Measurements from ENCODE around the gene SOX6.

SOX6 gene

GRCh38 chr11:16124390-16124789 is 232.0 kb downstream of the SOX6 start:
- Histone ChIP-seq H3K9me3 (replicated peaks in 1 of 2; ENCODE audit: control insufficient read depth in 2 of 2, insufficient read depth in 1 of 2, low read depth in 1 of 2, low read length in 2 of 2) (no peaks in the 10 kb centered on the region), H3K9ac (ENCODE audit: low read depth, low read length, poor library complexity) (no peak overlapping the region), H2BK120ac (ENCODE audit: low read depth, low read length) (no peak overlapping the region), H2AFZ (ENCODE audit: low read length) (no peak overlapping the region), H3K27me3 (ENCODE audit: control insufficient read depth in 3 of 3, insufficient read depth in 3 of 3, low read depth in 1 of 3, low read length in 3 of 3) (no peaks in the 10 kb centered on the region), H3K4me2 (ENCODE audit: insufficient read depth, low read length, poor library complexity, severe bottlenecking) (no peak overlapping the region), H2BK15ac (ENCODE audit: low read length) (no peak overlapping the region), H4K8ac (ENCODE audit: low read depth, low read length) (no peak overlapping the region), H4K91ac (ENCODE audit: low read depth, low read length, poor library complexity) (no peak overlapping the region), H2BK12ac (ENCODE audit: low read length) (no peak overlapping the region), H3K27ac (replicated peaks; ENCODE audit: low read length) (no peak overlapping the region), H3K4me3 (ENCODE audit: low read length in 2 of 2) (no peak overlapping the region), H3K4ac (ENCODE audit: low read length) (no peak overlapping the region), H3K23ac (ENCODE audit: low read depth, low read length, poor library complexity) (no peak overlapping the region), H2BK5ac (ENCODE audit: low read length) (no peak overlapping the region), H3K14ac (ENCODE audit: low read length) (no peak overlapping the region), H3K79me1 (ENCODE audit: low read depth, low read length) (no peaks in the 10 kb centered on the region), H3K18ac (ENCODE audit: low read length) (no peak overlapping the region), H3K36me3 (replicated peaks in 1 of 2; ENCODE audit: control insufficient read depth in 2 of 2, insufficient read depth in 2 of 2, low read length in 2 of 2) (no peaks in the 10 kb centered on the region), H3K4me1 (ENCODE audit: control insufficient read depth in 2 of 2, insufficient read depth in 1 of 2, low read depth in 1 of 2, low read length in 2 of 2) (peaks cover 2 to 3% of the 10 kb centered on the region in 2 donors), H2AK5ac (ENCODE audit: low read depth, low read length) (no peak overlapping the region)
- no peak for DNase-seq (ENCODE audit: low spot score)
- no CpG with 5 or more reads among the region's 3 CpGs for WGBS, 2 donors (ENCODE audit: extremely low coverage in 2 of 2, insufficient read length in 2 of 2, insufficient replicate concordance in 1 of 2)

- Histone ChIP-seq H3K4me1 (ENCODE audit: control insufficient read depth in 2 of 2, insufficient read depth in 1 of 2, low read depth in 1 of 2, low read length in 2 of 2) (peaks cover 2 to 6% of the 10 kb centered on the region in 2 donors), H3K79me1 (ENCODE audit: low read depth, low read length) (no peaks in the 10 kb centered on the region), H4K8ac (ENCODE audit: low read depth, low read length) (no peak overlapping the region), H3K9me3 (replicated peaks in 1 of 2; ENCODE audit: control insufficient read depth in 2 of 2, insufficient read depth in 1 of 2, low read depth in 1 of 2, low read length in 2 of 2) (no peaks in the 10 kb centered on the region), H3K4ac (ENCODE audit: low read length) (no peak overlapping the region), H3K27ac (replicated peaks; ENCODE audit: low read length) (no peak overlapping the region), H3K36me3 (replicated peaks in 1 of 2; ENCODE audit: control insufficient read depth in 2 of 2, insufficient read depth in 2 of 2, low read length in 2 of 2) (no peaks in the 10 kb centered on the region), H3K4me2 (ENCODE audit: insufficient read depth, low read length, poor library complexity, severe bottlenecking) (no peak overlapping the region), H2BK5ac (ENCODE audit: low read length) (no peak overlapping the region), H2BK15ac (ENCODE audit: low read length) (no peak overlapping the region), H3K18ac (ENCODE audit: low read length) (no peak overlapping the region), H2BK120ac (ENCODE audit: low read depth, low read length) (no peak overlapping the region), H3K9ac (ENCODE audit: low read depth, low read length, poor library complexity) (no peak overlapping the region), H2AFZ (ENCODE audit: low read length) (no peak overlapping the region), H2BK12ac (ENCODE audit: low read length) (no peak overlapping the region), H2AK5ac (ENCODE audit: low read depth, low read length) (no peak overlapping the region), H3K4me3 (ENCODE audit: low read length in 2 of 2) (no peak overlapping the region), H3K14ac (ENCODE audit: low read length) (no peak overlapping the region), H4K91ac (ENCODE audit: low read depth, low read length, poor library complexity) (no peak overlapping the region), H3K27me3 (ENCODE audit: control insufficient read depth in 3 of 3, insufficient read depth in 3 of 3, low read depth in 1 of 3, low read length in 3 of 3) (no peaks in the 10 kb centered on the region), H3K23ac (ENCODE audit: low read depth, low read length, poor library complexity) (no peak overlapping the region)
- no peak for DNase-seq (ENCODE audit: low spot score)
- no CpG with 5 or more reads among the region's 1 CpG for WGBS, 2 donors (ENCODE audit: extremely low coverage in 2 of 2, insufficient read length in 2 of 2, insufficient replicate concordance in 1 of 2)
These were observed 234.5 kb downstream of the SOX6 start for GRCh38 chr11:16121853-16122252.

- H3K36me3 ChIP-seq (replicated peaks in 1 of 2; ENCODE audit: control insufficient read depth in 2 of 2, insufficient read depth in 2 of 2, low read length in 2 of 2) = no peaks in the 10 kb centered on the region
- H3K4ac ChIP-seq (ENCODE audit: low read length) = no peak overlapping the region
- no peak overlapping the region for H2BK12ac ChIP-seq (ENCODE audit: low read length)
- no peak overlapping the region for H3K4me2 ChIP-seq (ENCODE audit: insufficient read depth, low read length, poor library complexity, severe bottlenecking)
- no peaks in the 10 kb centered on the region for H3K27me3 ChIP-seq (ENCODE audit: control insufficient read depth in 3 of 3, insufficient read depth in 3 of 3, low read depth in 1 of 3, low read length in 3 of 3)
- H3K9me3 ChIP-seq (replicated peaks in 1 of 2; ENCODE audit: control insufficient read depth in 2 of 2, insufficient read depth in 1 of 2, low read depth in 1 of 2, low read length in 2 of 2) = no peaks in the 10 kb centered on the region
- no peak overlapping the region for H4K8ac ChIP-seq (ENCODE audit: low read depth, low read length)
- H2BK5ac ChIP-seq (ENCODE audit: low read length) = no peak overlapping the region
- no peak overlapping the region for H3K9ac ChIP-seq (ENCODE audit: low read depth, low read length, poor library complexity)
- H3K14ac ChIP-seq (ENCODE audit: low read length) = no peak overlapping the region
- H2AFZ ChIP-seq (ENCODE audit: low read length) = no peak overlapping the region
- H2BK120ac ChIP-seq (ENCODE audit: low read depth, low read length) = no peak overlapping the region
- no peak overlapping the region for H3K18ac ChIP-seq (ENCODE audit: low read length)
- DNase-seq (ENCODE audit: low spot score) = no peak
- no peak overlapping the region for H4K91ac ChIP-seq (ENCODE audit: low read depth, low read length, poor library complexity)
- no peak overlapping the region for H3K23ac ChIP-seq (ENCODE audit: low read depth, low read length, poor library complexity)
- no peaks in the 10 kb centered on the region for H3K79me1 ChIP-seq (ENCODE audit: low read depth, low read length)
- no peak overlapping the region for H3K27ac ChIP-seq (replicated peaks; ENCODE audit: low read length)
- H3K4me3 ChIP-seq (ENCODE audit: low read length in 2 of 2) = no peak overlapping the region
- no peak overlapping the region for H2AK5ac ChIP-seq (ENCODE audit: low read depth, low read length)
- no peak overlapping the region for H2BK15ac ChIP-seq (ENCODE audit: low read length)
- H3K4me1 ChIP-seq (ENCODE audit: control insufficient read depth in 2 of 2, insufficient read depth in 1 of 2, low read depth in 1 of 2, low read length in 2 of 2) = peaks cover 0 to 2% of the 10 kb centered on the region in 2 donors
These were observed 236.3 kb downstream of the SOX6 start for GRCh38 chr11:16120008-16120407.

DNA sequence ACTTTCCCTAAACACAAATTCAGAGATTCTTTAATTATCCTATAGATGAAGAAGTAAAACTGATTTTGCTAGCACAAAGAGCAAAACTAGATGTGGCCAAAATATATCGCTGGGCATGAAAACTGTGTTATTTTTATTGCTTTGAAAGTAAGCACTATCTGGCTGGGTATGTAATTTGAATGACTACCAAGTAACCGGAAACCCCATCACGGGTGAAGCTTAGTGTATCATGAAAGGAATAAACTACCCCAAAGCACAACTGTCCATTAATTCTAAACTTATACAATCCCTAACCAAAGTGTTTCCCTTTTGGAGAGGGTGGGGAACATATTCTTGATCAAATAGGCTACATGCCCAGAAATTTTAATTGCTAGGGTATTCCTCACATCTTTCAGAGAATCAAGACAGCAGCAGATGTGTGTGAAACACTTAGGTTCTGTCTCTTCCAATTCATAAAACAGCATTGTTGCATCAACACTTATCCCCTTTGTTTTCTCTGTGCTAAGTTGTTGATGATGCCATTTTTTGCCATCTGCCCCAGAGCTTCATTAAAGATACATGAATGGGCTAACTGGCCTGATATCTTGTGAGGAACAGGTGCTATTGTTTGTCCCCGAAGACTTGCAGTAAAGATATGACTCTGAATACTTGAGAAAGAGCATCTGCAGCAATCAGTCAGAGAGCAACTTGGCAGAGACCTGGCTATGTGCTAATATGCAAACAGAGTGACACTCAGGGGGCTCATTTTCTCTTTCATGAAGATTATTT is 238.2 kb downstream of the SOX6 start:
- no peaks in the 10 kb centered on the region for H3K36me3 ChIP-seq (replicated peaks in 1 of 2; ENCODE audit: control insufficient read depth in 2 of 2, insufficient read depth in 2 of 2, low read length in 2 of 2)
- no CpG with 5 or more reads among the region's 4 CpGs for WGBS, 2 donors (ENCODE audit: extremely low coverage in 2 of 2, insufficient read length in 2 of 2, insufficient replicate concordance in 1 of 2)
- no peak overlapping the region for H2AK5ac ChIP-seq (ENCODE audit: low read depth, low read length)
- H3K9ac ChIP-seq (ENCODE audit: low read depth, low read length, poor library complexity) = no peak overlapping the region
- no peak overlapping the region for H2BK15ac ChIP-seq (ENCODE audit: low read length)
- H3K4me1 ChIP-seq (ENCODE audit: control insufficient read depth in 2 of 2, insufficient read depth in 1 of 2, low read depth in 1 of 2, low read length in 2 of 2) = peaks cover 0 to 5% of the 10 kb centered on the region in 2 donors
- no peaks in the 10 kb centered on the region for H3K27me3 ChIP-seq (ENCODE audit: control insufficient read depth in 3 of 3, insufficient read depth in 3 of 3, low read depth in 1 of 3, low read length in 3 of 3)
- H3K4me2 ChIP-seq (ENCODE audit: insufficient read depth, low read length, poor library complexity, severe bottlenecking) = no peak overlapping the region
- no peak overlapping the region for H4K91ac ChIP-seq (ENCODE audit: low read depth, low read length, poor library complexity)
- no peak overlapping the region for H3K23ac ChIP-seq (ENCODE audit: low read depth, low read length, poor library complexity)
- no peak overlapping the region for H3K14ac ChIP-seq (ENCODE audit: low read length)
- no peaks in the 10 kb centered on the region for H3K79me1 ChIP-seq (ENCODE audit: low read depth, low read length)
- H2BK120ac ChIP-seq (ENCODE audit: low read depth, low read length) = no peak overlapping the region
- H2AFZ ChIP-seq (ENCODE audit: low read length) = no peak overlapping the region
- H3K18ac ChIP-seq (ENCODE audit: low read length) = no peak overlapping the region
- no peak overlapping the region for H2BK12ac ChIP-seq (ENCODE audit: low read length)
- no peak overlapping the region for H2BK5ac ChIP-seq (ENCODE audit: low read length)
- no peaks in the 10 kb centered on the region for H3K9me3 ChIP-seq (replicated peaks in 1 of 2; ENCODE audit: control insufficient read depth in 2 of 2, insufficient read depth in 1 of 2, low read depth in 1 of 2, low read length in 2 of 2)
- DNase-seq (ENCODE audit: low spot score) = no peak
- no peak overlapping the region for H3K4ac ChIP-seq (ENCODE audit: low read length)
- H3K4me3 ChIP-seq (ENCODE audit: low read length in 2 of 2) = no peak overlapping the region
- H4K8ac ChIP-seq (ENCODE audit: low read depth, low read length) = no peak overlapping the region
- H3K27ac ChIP-seq (replicated peaks; ENCODE audit: low read length) = no peak overlapping the region

Data from neuronal stem cell (in vitro differentiated cells).